Stimulated activated CD8-positive, alpha-beta memory T cell treated with anti-CD3 and anti-CD28 coated beads, Interleukin-15, amount 100 ng/mL, for 48 hours (primary cell): ENCODE data around the gene FCN1.
"Not testable (repeated sequence)": the region's sequence is repeated elsewhere in the genome, so short reads cannot be mapped to it uniquely, and the experiment has no call there.

ENCODE experiments used
- DNase-seq, 2 donors: peaks; one replicate each; pipeline ENCODE4 v3.0.0-alpha.2; 2020; ENCODE audit warnings: low read depth in 2 of 2

FCN1 gene

DNA sequence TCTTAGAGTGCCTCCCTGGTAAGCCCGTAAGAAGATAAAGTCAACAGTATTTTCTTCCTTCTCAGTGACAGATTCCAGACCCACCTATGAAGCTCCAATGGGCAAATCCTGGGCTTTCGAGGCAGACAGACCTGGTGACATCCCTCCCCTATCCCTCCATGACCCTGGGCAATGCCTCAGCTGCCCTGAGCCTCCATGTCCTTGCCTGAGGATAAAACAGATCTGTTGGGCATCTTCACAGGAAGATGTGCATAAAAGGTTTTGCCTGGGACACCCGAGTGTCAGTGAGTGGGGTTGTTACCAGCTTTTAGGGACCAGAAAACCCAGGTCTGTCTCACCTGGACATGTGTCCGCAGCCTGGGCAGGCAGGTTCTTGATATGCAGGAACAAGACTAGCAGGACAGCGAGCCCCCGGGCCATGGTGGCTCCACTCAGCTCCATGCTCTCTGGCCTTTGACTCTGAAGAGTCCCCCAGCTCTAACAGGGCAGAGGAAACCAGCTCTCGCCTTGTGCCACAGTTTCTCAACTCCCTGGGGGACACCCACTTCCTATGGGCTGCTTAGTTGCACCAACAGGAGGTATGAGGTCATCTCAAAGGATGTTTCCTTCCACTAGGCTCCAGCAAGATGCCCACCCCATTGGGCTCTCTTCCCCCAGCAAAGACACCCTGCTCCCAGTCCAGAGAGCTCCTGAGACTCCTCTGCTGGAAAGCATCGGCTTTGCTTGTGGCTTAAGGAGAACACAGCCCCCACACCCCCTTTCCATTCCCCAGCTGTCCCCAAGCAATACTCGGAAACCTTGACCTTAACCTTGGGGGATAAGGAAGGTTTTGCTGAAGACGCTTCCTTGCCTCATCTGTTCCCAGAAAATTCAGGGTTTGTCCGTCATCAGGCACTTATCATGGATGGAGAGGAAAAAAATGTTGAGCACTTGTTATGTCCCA, at the start of gene FCN1:
FCN1 (minus strand) TSS at position 482 of the 943 bp plus-strand sequence; CDS start at position 441, 41 bp downstream.
- no peak for DNase-seq

- DNase-seq, result no peak
Observed at GRCh38 chr9:134966697-134967546, 49.2 kb upstream of the FCN1 start.

- DNase-seq, result no peak
Observed at GRCh38 chr9:134966270-134966669, 48.6 kb upstream of the FCN1 start.

- DNase-seq, result no peak
Observed at GRCh38 chr9:134965851-134966250, 48.1 kb upstream of the FCN1 start.

- no peak for DNase-seq
Observed at GRCh38 chr9:134965411-134965810, 47.7 kb upstream of the FCN1 start.

DNA sequence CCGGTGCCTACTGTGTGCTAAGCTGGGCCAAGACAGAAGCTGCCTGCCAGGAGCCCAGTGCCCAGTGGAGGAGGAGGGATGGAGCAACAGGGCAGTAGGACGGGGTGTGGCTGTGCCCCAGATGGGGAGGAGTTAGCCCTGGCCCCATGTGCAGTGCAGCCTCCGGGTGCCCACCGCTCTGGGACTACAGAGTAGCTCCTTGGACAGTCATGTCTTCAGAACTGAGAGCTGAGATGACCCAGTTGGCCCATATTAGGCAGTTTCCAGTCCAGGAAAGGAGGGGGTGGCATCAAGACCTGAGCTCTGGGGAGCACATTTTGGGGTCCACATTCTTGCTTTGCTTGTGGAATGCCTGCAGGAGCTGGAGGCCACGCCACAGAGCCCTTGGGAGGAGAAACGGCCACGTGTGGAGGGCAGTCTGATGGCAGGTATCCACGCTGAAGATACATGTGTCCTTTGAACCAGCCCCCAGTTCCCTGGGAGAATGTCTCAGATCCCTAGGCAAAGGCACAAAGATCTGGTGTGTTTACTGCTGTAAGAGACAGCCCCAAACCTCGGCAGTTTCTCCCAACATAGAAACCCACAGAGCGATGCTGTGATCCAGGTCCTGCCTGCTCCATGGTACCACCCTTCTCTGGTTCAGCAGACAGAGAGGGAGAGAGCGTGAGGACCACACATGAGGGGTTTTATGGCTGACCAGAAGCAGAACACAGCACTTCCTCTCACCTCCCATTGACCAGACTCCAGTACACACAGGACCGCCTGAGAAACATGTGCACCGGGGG, 46.8 kb upstream of the FCN1 start:
- DNase-seq, result no peak

- no peak for DNase-seq
Observed at GRCh38 chr9:134963546-134963945, 45.8 kb upstream of the FCN1 start.

GRCh38 chr9:134962973-134963364, 45.3 kb upstream of the FCN1 start:
- DNase-seq, result no peak

- DNase-seq, result no peak
Observed at GRCh38 chr9:134962065-134962972, 44.6 kb upstream of the FCN1 start.

DNA sequence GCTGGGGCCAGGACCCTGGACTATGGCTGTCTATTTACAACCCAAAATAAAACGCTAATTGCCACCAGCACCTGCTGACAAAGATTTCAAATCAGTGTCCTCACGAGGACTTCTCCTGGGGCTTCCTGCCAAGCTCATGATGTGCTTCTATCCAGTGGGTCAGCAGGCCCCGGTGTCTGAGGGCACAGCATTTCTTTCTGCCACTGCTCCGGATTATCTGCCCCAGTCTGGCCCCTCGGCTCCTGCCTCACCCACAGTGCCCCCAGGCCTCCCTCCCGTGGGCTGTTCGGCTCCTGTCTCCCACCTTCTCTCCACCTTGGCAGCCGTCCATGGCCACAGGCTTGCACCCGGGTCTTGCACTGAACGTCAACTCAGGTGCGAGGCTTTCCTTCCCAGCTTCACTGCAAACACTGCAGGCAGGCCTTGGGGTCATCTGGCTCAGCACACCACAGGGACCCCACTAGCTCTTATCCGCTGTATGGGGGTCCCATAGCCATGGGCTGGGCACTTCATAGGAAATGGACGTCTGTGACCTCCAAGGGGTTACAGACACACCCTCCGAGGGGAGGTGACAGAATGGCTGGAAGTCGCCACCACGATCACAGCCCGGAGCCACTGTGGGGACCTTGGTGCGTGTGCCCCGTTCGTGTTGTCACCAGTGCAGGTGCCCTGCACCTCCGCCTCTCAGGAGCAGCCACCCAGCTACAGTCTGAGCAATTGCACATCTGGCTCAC, 43.8 kb upstream of the FCN1 start:
- no peak for DNase-seq

GRCh38 chr9:134960701-134961181, 43.0 kb upstream of the FCN1 start:
- DNase-seq, result no peak

GRCh38 chr9:134959971-134960310, 42.2 kb upstream of the FCN1 start:
- DNase-seq, result no peak

- DNase-seq, result no peak
Observed at GRCh38 chr9:134959126-134959970, 41.6 kb upstream of the FCN1 start.

DNA sequence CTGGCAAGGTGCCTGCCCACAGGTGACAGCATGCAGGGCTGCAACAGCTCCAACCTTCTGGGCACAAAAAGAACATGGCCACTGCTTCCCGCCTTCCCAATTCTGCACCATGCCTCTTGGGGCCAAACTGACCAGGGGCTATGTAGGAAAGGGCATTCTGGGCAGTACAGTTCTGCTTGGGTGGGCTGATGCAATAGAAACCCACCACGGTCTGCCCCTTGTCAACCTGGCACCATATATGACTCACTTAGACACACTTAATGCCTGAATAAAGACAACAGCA, 40.2 kb upstream of the FCN1 start:
- no peak for DNase-seq

GRCh38 chr9:134957165-134957944, 39.6 kb upstream of the FCN1 start:
- no peak for DNase-seq

DNA sequence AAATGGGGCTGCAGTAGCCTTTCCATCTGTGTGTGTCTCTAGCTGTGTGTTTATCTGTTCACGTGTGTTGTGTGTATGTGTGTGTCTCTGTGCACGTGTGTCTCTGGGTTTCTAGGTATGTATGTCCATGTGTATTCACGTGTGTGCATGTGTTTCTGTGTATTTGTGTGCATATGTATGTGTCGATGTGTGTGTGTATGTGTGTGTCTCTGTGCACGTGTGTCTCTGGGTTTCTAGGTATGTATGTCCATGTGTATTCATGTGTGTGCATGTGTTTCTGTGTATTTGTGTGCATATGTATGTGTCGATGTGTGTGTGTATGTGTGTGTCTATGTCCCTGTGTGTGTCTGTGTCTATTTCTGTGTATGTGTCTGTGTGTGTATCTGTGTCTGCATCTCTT, 38.7 kb upstream of the FCN1 start:
- DNase-seq, result not testable (repeated sequence)

DNA sequence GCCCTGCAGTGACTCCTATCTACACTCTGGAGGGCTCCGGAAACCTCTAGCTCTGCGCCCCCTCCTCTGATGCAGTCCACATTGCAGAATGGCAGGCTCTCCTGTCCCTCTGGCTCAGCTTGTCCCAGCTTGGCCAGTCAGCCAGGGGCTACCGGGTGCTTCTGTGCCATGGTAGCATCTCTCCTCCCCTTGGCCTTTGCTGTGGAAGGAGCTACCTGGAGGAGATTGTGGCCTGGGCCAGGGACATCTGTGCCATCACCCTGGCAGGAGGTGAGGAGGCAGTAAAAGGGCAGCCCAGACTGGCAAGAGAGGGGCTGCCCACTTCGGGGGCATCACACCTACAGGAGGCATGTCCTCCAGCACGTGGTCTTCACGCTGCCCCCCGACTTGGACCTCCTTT, 38.1 kb upstream of the FCN1 start:
- no peak for DNase-seq

DNA sequence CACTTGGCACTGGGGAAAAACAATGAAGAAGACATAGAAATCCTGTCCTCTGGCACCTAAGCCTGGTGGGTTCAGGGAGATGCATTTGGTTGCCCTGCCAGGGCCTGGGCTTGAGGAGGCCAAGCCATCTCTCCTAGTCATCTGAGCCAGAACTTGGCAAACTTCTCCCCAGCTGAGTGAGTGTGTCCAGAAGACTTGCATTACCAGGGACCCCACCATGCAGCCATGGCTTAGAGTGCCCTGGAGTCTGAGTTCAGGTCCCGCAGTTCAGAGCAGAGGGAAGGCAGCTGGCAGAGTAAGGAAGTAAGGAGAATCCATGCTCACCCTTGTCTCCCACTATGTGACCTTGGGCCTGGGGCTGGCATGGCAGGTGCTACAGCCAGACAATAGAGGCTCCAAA, 37.4 kb upstream of the FCN1 start:
- DNase-seq, result no peak

- DNase-seq, result no peak
Observed at GRCh38 chr9:134951994-134952393, 34.3 kb upstream of the FCN1 start.
